ENCODE measurements around the gene RCBTB2. TPM values are rescaled to one million over a fixed set of nuclear protein-coding genes. Genes with fewer than 3 reads are reported as not detected.

RCBTB2 gene
- total and polyA plus RNA-seq, 4 donors: 4.1 to 9.0 (median 5.4) TPM

GRCh38 chr13:48569104-48569666 lies 36.3 kb upstream of the RCBTB2 start:
- Histone ChIP-seq H3K4me1 (ENCODE audit: control insufficient read depth in 4 of 4, insufficient read depth in 4 of 4, low read length in 3 of 4) (no peaks in the 10 kb centered on the region), H3K27ac (ENCODE audit: low read depth in 1 of 2, low read length in 2 of 2) (peak overlapping the region; percentile 6 to 32), H3K27me3 (ENCODE audit: control insufficient read depth in 4 of 4, insufficient read depth in 4 of 4, low read length in 3 of 4) (no peaks in the 10 kb centered on the region), H3K36me3 (ENCODE audit: control insufficient read depth in 4 of 4, insufficient read depth in 3 of 4, low read depth in 1 of 4, low read length in 3 of 4) (no peaks in the 10 kb centered on the region), H3K9ac (ENCODE audit: low read depth in 1 of 2, low read length in 2 of 2) (no peak overlapping the region), H3K9me3 (ENCODE audit: control insufficient read depth in 4 of 4, low read length in 3 of 4) (no peaks in the 10 kb centered on the region), H3K4me3 (ENCODE audit: low read depth in 1 of 3, low read length in 3 of 3) (no peak overlapping the region)
- DNase-seq (ENCODE audit: low spot score): no peak
- WGBS: 97% methylated on average over 8 of the region's 8 CpGs
- no peak for TF ChIP-seq EGR1 (IDR thresholded peaks at IDR 0.05; ENCODE audit: low read depth in 2 of 2)
- TF ChIP-seq GABPA (IDR thresholded peaks at IDR 0.05 in 1 of 2, conservative IDR thresholded peaks at IDR 0.05 in 1 of 2): no peak
- TF ChIP-seq, protein P1, sequence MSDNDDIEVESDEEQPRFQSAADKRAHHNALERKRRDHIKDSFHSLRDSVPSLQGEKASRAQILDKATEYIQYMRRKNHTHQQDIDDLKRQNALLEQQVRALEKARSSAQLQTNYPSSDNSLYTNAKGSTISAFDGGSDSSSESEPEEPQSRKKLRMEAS (IDR thresholded peaks at IDR 0.05): no peak
- no peak for TF ChIP-seq HNF4A (conservative IDR thresholded peaks at IDR 0.05)
- no peak for TF ChIP-seq FOXA1 (IDR thresholded peaks at IDR 0.05)
- no peak for TF ChIP-seq REST (IDR thresholded peaks at IDR 0.05)
- no peak for TF ChIP-seq FOXA2 (IDR thresholded peaks at IDR 0.05)
- TF ChIP-seq TAF1 (conservative IDR thresholded peaks at IDR 0.05): no peak
- no peak for TF ChIP-seq NR2F2 (IDR thresholded peaks at IDR 0.05)
- no peak for TF ChIP-seq JUND (IDR thresholded peaks at IDR 0.05)
- TF ChIP-seq, protein P2, sequence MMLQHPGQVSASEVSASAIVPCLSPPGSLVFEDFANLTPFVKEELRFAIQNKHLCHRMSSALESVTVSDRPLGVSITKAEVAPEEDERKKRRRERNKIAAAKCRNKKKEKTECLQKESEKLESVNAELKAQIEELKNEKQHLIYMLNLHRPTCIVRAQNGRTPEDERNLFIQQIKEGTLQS (IDR thresholded peaks at IDR 0.05): no peak
- TF ChIP-seq, protein P3, sequence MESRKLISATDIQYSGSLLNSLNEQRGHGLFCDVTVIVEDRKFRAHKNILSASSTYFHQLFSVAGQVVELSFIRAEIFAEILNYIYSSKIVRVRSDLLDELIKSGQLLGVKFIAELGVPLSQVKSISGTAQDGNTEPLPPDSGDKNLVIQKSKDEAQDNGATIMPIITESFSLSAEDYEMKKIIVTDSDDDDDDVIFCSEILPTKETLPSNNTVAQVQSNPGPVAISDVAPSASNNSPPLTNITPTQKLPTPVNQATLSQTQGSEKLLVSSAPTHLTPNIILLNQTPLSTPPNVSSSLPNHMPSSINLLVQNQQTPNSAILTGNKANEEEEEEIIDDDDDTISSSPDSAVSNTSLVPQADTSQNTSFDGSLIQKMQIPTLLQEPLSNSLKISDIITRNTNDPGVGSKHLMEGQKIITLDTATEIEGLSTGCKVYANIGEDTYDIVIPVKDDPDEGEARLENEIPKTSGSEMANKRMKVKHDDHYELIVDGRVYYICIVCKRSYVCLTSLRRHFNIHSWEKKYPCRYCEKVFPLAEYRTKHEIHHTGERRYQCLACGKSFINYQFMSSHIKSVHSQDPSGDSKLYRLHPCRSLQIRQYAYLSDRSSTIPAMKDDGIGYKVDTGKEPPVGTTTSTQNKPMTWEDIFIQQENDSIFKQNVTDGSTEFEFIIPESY (IDR thresholded peaks at IDR 0.05): no peak
- TF ChIP-seq RXRA (IDR thresholded peaks at IDR 0.05): no peak

GRCh38 chr13:48568370-48569103 lies 35.7 kb upstream of the RCBTB2 start:
- no peaks in the 10 kb centered on the region for H3K36me3 ChIP-seq (ENCODE audit: control insufficient read depth in 4 of 4, insufficient read depth in 3 of 4, low read depth in 1 of 4, low read length in 3 of 4)
- no peaks in the 10 kb centered on the region for H3K4me1 ChIP-seq (ENCODE audit: control insufficient read depth in 4 of 4, insufficient read depth in 4 of 4, low read length in 3 of 4)
- H3K9me3 ChIP-seq (ENCODE audit: control insufficient read depth in 4 of 4, low read length in 3 of 4): no peaks in the 10 kb centered on the region
- DNase-seq (ENCODE audit: low spot score): no peak
- WGBS: 82% methylated on average over 6 of the region's 6 CpGs
- no peak overlapping the region for H3K9ac ChIP-seq (ENCODE audit: low read depth in 1 of 2, low read length in 2 of 2)
- no peak overlapping the region for H3K4me3 ChIP-seq (ENCODE audit: low read depth in 1 of 3, low read length in 3 of 3)
- no peaks in the 10 kb centered on the region for H3K27me3 ChIP-seq (ENCODE audit: control insufficient read depth in 4 of 4, insufficient read depth in 4 of 4, low read length in 3 of 4)
- peak overlapping the region; percentile 32 to 52 for H3K27ac ChIP-seq (ENCODE audit: low read depth in 1 of 2, low read length in 2 of 2)
- TF ChIP-seq TAF1 (conservative IDR thresholded peaks at IDR 0.05): no peak
- TF ChIP-seq RAD21 (IDR thresholded peaks at IDR 0.05): no peak
- TF ChIP-seq NR2F2 (IDR thresholded peaks at IDR 0.05): no peak
- no peak for TF ChIP-seq GABPA (IDR thresholded peaks at IDR 0.05 in 1 of 2, conservative IDR thresholded peaks at IDR 0.05 in 1 of 2)
- TF ChIP-seq, protein P3 (IDR thresholded peaks at IDR 0.05): no peak
- no peak for TF ChIP-seq CTCF (IDR thresholded peaks at IDR 0.05; ENCODE audit: low read depth, low read length, missing input control)
- no peak for TF ChIP-seq YY1 (IDR thresholded peaks at IDR 0.05)
- TF ChIP-seq FOXA1 (IDR thresholded peaks at IDR 0.05): no peak
- no peak for TF ChIP-seq HNF4A (conservative IDR thresholded peaks at IDR 0.05)
- no peak for TF ChIP-seq REST (IDR thresholded peaks at IDR 0.05)
